ENCODE results near the gene ANXA6.

DNA sequence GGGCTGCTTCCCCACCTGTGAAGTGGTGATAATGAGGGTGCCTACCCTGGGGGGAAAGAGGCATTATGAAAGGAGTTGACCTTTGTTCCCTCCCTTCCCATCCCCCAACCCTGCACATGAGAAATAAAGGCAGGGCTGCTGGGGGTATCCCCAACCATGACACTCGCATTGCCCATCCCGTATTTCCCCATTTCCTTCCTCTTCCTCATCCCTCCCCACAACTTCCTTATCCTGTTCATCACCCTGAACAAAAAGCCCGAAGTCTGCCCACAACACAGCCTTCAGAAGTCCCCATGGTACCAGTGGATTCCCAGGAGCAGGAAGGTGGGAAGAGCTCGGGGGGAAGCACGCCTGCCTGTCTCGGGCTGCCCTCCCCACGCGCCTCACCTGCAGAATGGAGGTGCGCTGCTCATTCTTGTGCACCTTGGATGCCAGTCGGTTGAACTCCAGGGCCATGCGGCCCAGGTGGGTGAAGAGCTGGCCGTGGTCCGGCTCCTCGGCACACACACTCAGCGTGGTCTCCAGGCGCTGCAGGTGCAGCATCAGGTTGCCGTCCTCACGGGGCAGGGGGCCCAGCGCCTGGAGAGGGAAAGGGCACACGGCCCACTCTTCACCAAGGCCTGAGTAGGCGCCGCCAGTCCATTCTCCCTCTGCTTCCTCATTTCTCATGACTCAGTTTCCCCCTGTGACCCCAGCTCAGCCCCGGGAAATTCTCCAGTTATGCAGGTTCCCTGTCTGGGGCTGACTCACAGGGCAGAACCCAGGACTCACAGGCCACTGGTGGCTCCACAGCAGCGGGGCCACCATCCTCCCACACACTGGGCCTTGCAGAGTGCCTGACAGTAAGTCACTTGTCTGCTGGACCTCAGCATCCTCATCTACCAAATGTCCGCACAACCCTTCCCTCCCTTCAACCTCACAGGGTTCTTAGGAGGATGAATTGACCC is 100.9 kb downstream of the ANXA6 start:
- TF ChIP-seq NFIC (IDR thresholded peaks at IDR 0.05; ENCODE audit: low read depth, low read length) (no peak), POLR2AphosphoS5 (IDR thresholded peaks at IDR 0.05; ENCODE audit: low read length) (no peak), POLR2A (IDR thresholded peaks at IDR 0.05; ENCODE audit: low read depth, low read length) (no peak), JUND (IDR thresholded peaks at IDR 0.05; ENCODE audit: low read depth, low read length) (no peak), ZNF24 (IDR thresholded peaks at IDR 0.05) (no peak)
